Measurements from ENCODE around the gene PDK4.

DNA sequence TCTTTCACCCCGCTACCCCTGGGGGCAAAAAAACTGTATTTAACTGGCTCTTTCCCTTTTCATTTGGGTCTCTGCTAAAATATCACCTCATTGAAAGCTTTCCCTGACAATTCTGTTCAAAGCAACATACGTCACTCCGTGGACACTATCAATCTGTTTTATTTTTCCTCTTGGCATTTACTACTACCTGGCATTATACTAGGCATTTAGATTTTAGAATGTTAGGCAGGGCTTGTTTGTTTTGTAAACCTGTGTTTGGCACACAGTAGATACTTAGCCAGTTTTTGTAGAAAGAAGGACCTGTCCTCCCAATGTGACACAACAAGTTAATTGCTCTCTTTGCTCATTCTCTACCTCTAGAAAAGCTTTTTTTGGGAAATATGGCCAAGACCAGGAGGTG lies 26.5 kb upstream of the PDK4 start:
- TF ChIP-seq POLR2AphosphoS5 (IDR thresholded peaks at IDR 0.05): no peak
- no peak for TF ChIP-seq CTCF (IDR thresholded peaks at IDR 0.05)
- TF ChIP-seq POLR2A (IDR thresholded peaks at IDR 0.05): no peak

Measured in transverse colon (tissue), 4 donors.